ENCODE measurements around the gene SAP30BP. TPM values are rescaled to one million over a fixed set of nuclear protein-coding genes. Genes with fewer than 3 reads are reported as not detected.

SAP30BP gene
- total RNA-seq, 1 donor from 2014 or later, result 107 TPM

GRCh38 chr17:75642182-75642783 is 24.9 kb upstream of the SAP30BP start:
- DNase-seq (ENCODE audit: low read depth), result no peak
- H3K4me3 ChIP-seq (ENCODE audit: low read depth, low read length), result no peak overlapping the region
- TF ChIP-seq CTCF (conservative IDR thresholded peaks at IDR 0.05; ENCODE audit: low read depth, low read length), result no peak

GRCh38 chr17:75642784-75643642 is 24.1 kb upstream of the SAP30BP start:
- DNase-seq (ENCODE audit: low read depth), result no peak
- H3K4me3 ChIP-seq (ENCODE audit: low read depth, low read length), result no peak overlapping the region
- no peak for TF ChIP-seq CTCF (conservative IDR thresholded peaks at IDR 0.05; ENCODE audit: low read depth, low read length)

- TF ChIP-seq CTCF (conservative IDR thresholded peaks at IDR 0.05; ENCODE audit: low read depth, low read length), result no peak
- no peak for DNase-seq (ENCODE audit: low read depth)
- no peak overlapping the region for H3K4me3 ChIP-seq (ENCODE audit: low read depth, low read length)
Observed at GRCh38 chr17:75643643-75644017, 23.5 kb upstream of the SAP30BP start.

- TF ChIP-seq CTCF (conservative IDR thresholded peaks at IDR 0.05; ENCODE audit: low read depth, low read length), result no peak
- peak; percentile 84 for DNase-seq (ENCODE audit: low read depth)
- peak overlapping the region; percentile 29 for H3K4me3 ChIP-seq (ENCODE audit: low read depth, low read length)
Observed at GRCh38 chr17:75645501-75645888, 21.6 kb upstream of the SAP30BP start.

GRCh38 chr17:75645889-75646637 is 21.1 kb upstream of the SAP30BP start:
- TF ChIP-seq CTCF (conservative IDR thresholded peaks at IDR 0.05; ENCODE audit: low read depth, low read length), result no peak
- H3K4me3 ChIP-seq (ENCODE audit: low read depth, low read length), result peak overlapping the region; percentile 45
- DNase-seq (ENCODE audit: low read depth), result peak; percentile 64

GRCh38 chr17:75646638-75646992 is 20.5 kb upstream of the SAP30BP start:
- peak overlapping the region; percentile 45 for H3K4me3 ChIP-seq (ENCODE audit: low read depth, low read length)
- no peak for DNase-seq (ENCODE audit: low read depth)
- TF ChIP-seq CTCF (conservative IDR thresholded peaks at IDR 0.05; ENCODE audit: low read depth, low read length), result no peak

Data from epithelial cell of proximal tubule (primary cell).